ENCODE results near the gene DDI2.

GRCh38 chr1:15620155-15620545, 2.9 kb downstream of the DDI2 start:
- TF ChIP-seq CTCF (IDR thresholded peaks at IDR 0.05) (no peak), EZH2 (IDR thresholded peaks at IDR 0.05) (no peak), EZH2phosphoT487 (IDR thresholded peaks at IDR 0.05) (no peak)
